SW480 (cell line): ENCODE data around the gene ZC3H18.
A peak's percentile ranks its signal among the peaks of the same experiment; 100 is the strongest.
"Not testable (repeated sequence)": the region's sequence is repeated elsewhere in the genome, so short reads cannot be mapped to it uniquely, and the experiment has no call there.

ENCODE experiments used
- DNase-seq: peaks from one replicate; pipeline ENCODE4 v3.0.0-alpha.2; 2016; ENCODE audit warnings: low spot score

ZC3H18 gene

GRCh38 chr16:88654363-88655052, 84.3 kb downstream of the ZC3H18 start:
- DNase-seq = no peak

- DNase-seq = no peak
Observed at GRCh38 chr16:88655053-88655732, 85.0 kb downstream of the ZC3H18 start.

GRCh38 chr16:88655733-88656281, 85.6 kb downstream of the ZC3H18 start:
- DNase-seq = no peak

GRCh38 chr16:88656291-88656980, 86.2 kb downstream of the ZC3H18 start:
- no peak for DNase-seq

- DNase-seq = no peak
Observed at GRCh38 chr16:88657371-88657770, 87.2 kb downstream of the ZC3H18 start.

- DNase-seq = no peak
Observed at GRCh38 chr16:88658714-88659113, 88.5 kb downstream of the ZC3H18 start.

- no peak for DNase-seq
Observed at GRCh38 chr16:88659160-88659559, 89.0 kb downstream of the ZC3H18 start.

- no peak for DNase-seq
Observed at GRCh38 chr16:88661468-88661867, 91.3 kb downstream of the ZC3H18 start.

GRCh38 chr16:88662222-88662842, 92.1 kb downstream of the ZC3H18 start:
- DNase-seq = no peak

GRCh38 chr16:88662843-88663606, 92.8 kb downstream of the ZC3H18 start, which contains the start of gene MVD:
TSS of gene MVD (minus strand) at chr16:88663091. CDS start at chr16:88663080, 11 bp downstream.
- peak; percentile 96 for DNase-seq

GRCh38 chr16:88665148-88665547, 94.9 kb downstream of the ZC3H18 start:
- DNase-seq = no peak

- DNase-seq = no peak
Observed at GRCh38 chr16:88665570-88665969, 95.4 kb downstream of the ZC3H18 start.

GRCh38 chr16:88667461-88667860, 97.3 kb downstream of the ZC3H18 start:
- DNase-seq = no peak

GRCh38 chr16:88669493-88669892, 99.3 kb downstream of the ZC3H18 start:
- not testable (repeated sequence) for DNase-seq

GRCh38 chr16:88669980-88670379, 99.8 kb downstream of the ZC3H18 start:
- DNase-seq = no peak

GRCh38 chr16:88671806-88672205, 101.6 kb downstream of the ZC3H18 start:
- DNase-seq = no peak

GRCh38 chr16:88672776-88673175, 102.6 kb downstream of the ZC3H18 start:
- no peak for DNase-seq

GRCh38 chr16:88673716-88674379, 103.6 kb downstream of the ZC3H18 start:
- DNase-seq = no peak

GRCh38 chr16:88676502-88677242, 106.5 kb downstream of the ZC3H18 start:
- DNase-seq = no peak

GRCh38 chr16:88677721-88678120, 107.5 kb downstream of the ZC3H18 start:
- no peak for DNase-seq
